Measurements from ENCODE around the gene WASHC3. TPM values are rescaled to one million over a fixed set of nuclear protein-coding genes. Genes with fewer than 3 reads are reported as not detected.

The WASHC3 gene
- total RNA-seq, 2 donors from 2014 or later: 60.9 to 110 TPM

DNA sequence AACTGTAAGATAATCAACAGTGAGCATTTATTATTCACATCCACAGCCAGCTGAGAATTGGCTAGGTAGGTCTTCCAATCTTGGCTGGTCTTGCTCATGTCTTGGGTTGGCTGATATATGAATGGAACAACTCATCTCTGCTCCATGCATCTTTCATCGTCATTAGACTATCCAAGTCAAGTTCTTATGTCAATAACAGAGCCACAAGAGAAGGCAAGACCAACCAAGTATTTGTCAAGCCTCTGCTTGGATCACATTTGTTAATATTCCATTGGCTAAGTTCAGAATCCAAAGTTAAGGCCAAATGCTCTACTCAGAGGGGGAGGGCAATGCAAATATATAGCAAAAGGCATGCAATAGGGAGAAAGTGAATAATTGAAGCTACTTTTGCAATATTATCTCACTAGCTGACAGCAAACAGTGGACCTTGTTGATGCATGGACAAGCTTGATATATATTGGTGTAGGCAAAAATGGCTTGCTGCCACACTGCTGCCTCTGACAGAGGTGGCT lies 53.1 kb downstream of the WASHC3 start:
- Histone ChIP-seq H3K27ac (no peak overlapping the region), H3K27me3 (replicated peaks; ENCODE audit: insufficient read depth) (no peaks in the 10 kb centered on the region), H3K9me3 (no peaks in the 10 kb centered on the region), H3K36me3 (no peaks in the 10 kb centered on the region), H3K4me3 (no peak overlapping the region), H3K4me1 (replicated peaks) (no peaks in the 10 kb centered on the region)
- intact Hi-C loops (cut with DNase I): no loop called here
- WGBS: 81% methylated on average over 1 of the region's 1 CpG
- DNase-seq (ENCODE audit: low spot score): no peak
- TF ChIP-seq POLR2AphosphoS5 (IDR thresholded peaks at IDR 0.05): no peak
- no peak for TF ChIP-seq CTCF (IDR thresholded peaks at IDR 0.05)
- TF ChIP-seq POLR2A (IDR thresholded peaks at IDR 0.05): no peak

DNA sequence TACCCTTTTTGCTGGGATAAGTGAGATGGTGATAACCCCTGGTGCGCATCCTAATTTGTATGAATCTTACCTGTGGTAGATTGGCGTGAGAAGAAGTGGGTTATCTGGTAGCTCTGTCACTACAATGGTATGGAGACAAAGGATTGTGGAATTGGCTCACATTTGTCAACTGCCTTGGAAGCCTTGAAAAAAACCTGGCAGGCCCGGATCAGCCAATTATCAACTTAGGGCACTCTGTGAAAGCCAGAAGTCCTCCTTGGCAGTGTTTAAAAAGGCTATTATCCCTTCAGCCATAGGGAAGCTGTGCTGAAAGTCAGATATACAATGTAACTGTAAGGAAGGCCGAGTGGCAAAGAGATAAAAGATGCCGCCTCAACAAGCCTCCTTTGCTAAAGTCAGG lies 56.5 kb downstream of the WASHC3 start:
- Histone ChIP-seq H3K9me3 (no peaks in the 10 kb centered on the region), H3K4me3 (no peak overlapping the region), H3K27me3 (replicated peaks; ENCODE audit: insufficient read depth) (no peaks in the 10 kb centered on the region), H3K36me3 (no peaks in the 10 kb centered on the region), H3K4me1 (replicated peaks) (no peaks in the 10 kb centered on the region), H3K27ac (no peak overlapping the region)
- WGBS: 85% methylated on average over 5 of the region's 5 CpGs
- intact Hi-C loops (cut with DNase I): no loop called here
- no peak for TF ChIP-seq CTCF (IDR thresholded peaks at IDR 0.05)
- TF ChIP-seq POLR2A (IDR thresholded peaks at IDR 0.05): no peak
- TF ChIP-seq POLR2AphosphoS5 (IDR thresholded peaks at IDR 0.05): no peak
- no peak for DNase-seq (ENCODE audit: low spot score)

GRCh38 chr12:101997102-101997501 lies 64.7 kb downstream of the WASHC3 start:
- no peak for DNase-seq (ENCODE audit: low spot score)
- Histone ChIP-seq H3K4me1 (replicated peaks) (no peaks in the 10 kb centered on the region), H3K27ac (no peak overlapping the region), H3K36me3 (no peaks in the 10 kb centered on the region), H3K27me3 (replicated peaks; ENCODE audit: insufficient read depth) (no peaks in the 10 kb centered on the region), H3K9me3 (no peaks in the 10 kb centered on the region), H3K4me3 (no peak overlapping the region)
- whole genome bisulfite sequencing: 95% methylated on average over 5 of the region's 5 CpGs
- intact Hi-C loops (cut with DNase I): no loop called here
- no peak for TF ChIP-seq POLR2AphosphoS5 (IDR thresholded peaks at IDR 0.05)
- no peak for TF ChIP-seq POLR2A (IDR thresholded peaks at IDR 0.05)
- no peak for TF ChIP-seq CTCF (IDR thresholded peaks at IDR 0.05)

DNA sequence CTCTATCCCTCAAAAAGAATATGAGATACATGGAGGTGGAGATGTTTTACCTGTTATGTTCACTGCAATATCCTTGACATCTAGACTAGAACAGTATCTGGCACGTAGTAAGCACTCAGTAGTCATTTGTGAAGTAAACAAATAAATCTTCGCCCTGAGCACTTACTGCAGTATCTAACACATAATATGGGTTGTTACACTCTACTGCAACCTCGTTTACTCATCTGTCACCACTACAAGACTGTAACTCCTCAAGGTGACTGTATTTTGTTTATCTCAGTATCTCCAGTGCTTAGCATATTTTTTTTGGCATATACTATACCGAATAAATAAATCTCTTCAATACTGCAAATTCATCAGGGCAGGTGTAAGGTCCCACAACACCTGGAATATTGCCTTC lies 66.1 kb downstream of the WASHC3 start:
- Histone ChIP-seq H3K27me3 (replicated peaks; ENCODE audit: insufficient read depth) (no peaks in the 10 kb centered on the region), H3K36me3 (no peaks in the 10 kb centered on the region), H3K4me3 (no peak overlapping the region), H3K4me1 (replicated peaks) (no peaks in the 10 kb centered on the region), H3K9me3 (no peaks in the 10 kb centered on the region), H3K27ac (no peak overlapping the region)
- TF ChIP-seq POLR2AphosphoS5 (IDR thresholded peaks at IDR 0.05): no peak
- no peak for TF ChIP-seq POLR2A (IDR thresholded peaks at IDR 0.05)
- TF ChIP-seq CTCF (IDR thresholded peaks at IDR 0.05): no peak
- WGBS: 43% methylated on average over 4 of the region's 4 CpGs
- DNase-seq (ENCODE audit: low spot score): no peak
- intact Hi-C loops (cut with DNase I): no loop called here

GRCh38 chr12:101992091-101992490 lies 69.7 kb downstream of the WASHC3 start:
- no peaks in the 10 kb centered on the region for H3K27me3 ChIP-seq (replicated peaks; ENCODE audit: insufficient read depth)
- WGBS: 45% methylated on average over 2 of the region's 2 CpGs
- no peak overlapping the region for H3K27ac ChIP-seq
- TF ChIP-seq POLR2AphosphoS5 (IDR thresholded peaks at IDR 0.05) (no peak), POLR2A (IDR thresholded peaks at IDR 0.05) (no peak), CTCF (IDR thresholded peaks at IDR 0.05) (no peak)
- H3K9me3 ChIP-seq: no peaks in the 10 kb centered on the region
- DNase-seq (ENCODE audit: low spot score): no peak
- no peaks in the 10 kb centered on the region for H3K36me3 ChIP-seq
- intact Hi-C loops (cut with DNase I): no loop called here
- no peaks in the 10 kb centered on the region for H3K4me1 ChIP-seq (replicated peaks)
- H3K4me3 ChIP-seq: no peak overlapping the region

Measured in prostate gland (tissue), 2 donors.